ENCODE data around the gene FKBP5. TPM values are rescaled to one million over a fixed set of nuclear protein-coding genes. Genes with fewer than 3 reads are reported as not detected.

Gene FKBP5
- total RNA-seq, 1 donor from 2014 or later, result 142 TPM

GRCh38 chr6:35648203-35648602 lies 40.5 kb downstream of the FKBP5 start:
- H3K9me3 ChIP-seq, result no peaks in the 10 kb centered on the region
- intact Hi-C loops (cut with DNase I), result no loop called here
- no peaks in the 10 kb centered on the region for H3K27me3 ChIP-seq
- H3K36me3 ChIP-seq, result peaks cover 55% of the 10 kb centered on the region
- no peak overlapping the region for H3K27ac ChIP-seq
- DNase-seq (no peak), ATAC-seq (no peak)
- no peak for TF ChIP-seq CTCF (IDR thresholded peaks at IDR 0.05)
- no peak overlapping the region for H3K4me3 ChIP-seq
- H3K4me1 ChIP-seq, result no peaks in the 10 kb centered on the region

GRCh38 chr6:35647400-35647799 lies 41.3 kb downstream of the FKBP5 start:
- peaks cover 59% of the 10 kb centered on the region for H3K36me3 ChIP-seq

GRCh38 chr6:35643162-35643535 lies 45.6 kb downstream of the FKBP5 start:
- Histone ChIP-seq H3K27ac (no peak overlapping the region), H3K36me3 (peaks cover 88% of the 10 kb centered on the region), H3K4me1 (no peaks in the 10 kb centered on the region), H3K27me3 (no peaks in the 10 kb centered on the region), H3K4me3 (no peak overlapping the region), H3K9me3 (no peaks in the 10 kb centered on the region)
- no peak for DNase-seq
- no peak for ATAC-seq
- intact Hi-C loops (cut with DNase I), result no loop called here
- no peak for TF ChIP-seq CTCF (IDR thresholded peaks at IDR 0.05)

More at GRCh38 chr6:35647400-35647799, 41.3 kb downstream of the FKBP5 start:
- H3K27me3 ChIP-seq, result no peaks in the 10 kb centered on the region
- intact Hi-C loops (cut with DNase I), result no loop called here
- no peak for ATAC-seq
- TF ChIP-seq CTCF (IDR thresholded peaks at IDR 0.05), result no peak
- no peaks in the 10 kb centered on the region for H3K4me1 ChIP-seq
- DNase-seq, result no peak
- H3K4me3 ChIP-seq, result no peak overlapping the region
- H3K27ac ChIP-seq, result no peak overlapping the region
- H3K9me3 ChIP-seq, result no peaks in the 10 kb centered on the region

- intact Hi-C loops (cut with DNase I), result no loop called here
- Histone ChIP-seq H3K9me3 (no peaks in the 10 kb centered on the region), H3K27ac (no peak overlapping the region), H3K4me3 (no peak overlapping the region), H3K4me1 (no peaks in the 10 kb centered on the region), H3K36me3 (peaks cover 90% of the 10 kb centered on the region), H3K27me3 (no peaks in the 10 kb centered on the region)
- ATAC-seq, result no peak
- no peak for DNase-seq
- no peak for TF ChIP-seq CTCF (IDR thresholded peaks at IDR 0.05)
Measured at GRCh38 chr6:35642471-35643161, 46.1 kb downstream of the FKBP5 start.

- no peaks in the 10 kb centered on the region for H3K9me3 ChIP-seq
Measured at GRCh38 chr6:35640017-35640664, 48.6 kb downstream of the FKBP5 start.

More at GRCh38 chr6:35640017-35640664, 48.6 kb downstream of the FKBP5 start:
- DNase-seq, result no peak
- H3K36me3 ChIP-seq, result peaks cover 95% of the 10 kb centered on the region
- no peaks in the 10 kb centered on the region for H3K27me3 ChIP-seq
- no peak overlapping the region for H3K27ac ChIP-seq
- no peak for TF ChIP-seq CTCF (IDR thresholded peaks at IDR 0.05)
- ATAC-seq, result no peak
- no peak overlapping the region for H3K4me3 ChIP-seq
- intact Hi-C loops (cut with DNase I), result no loop called here
- H3K4me1 ChIP-seq, result no peaks in the 10 kb centered on the region

Measured in upper lobe of right lung (tissue), 1 donor.